H1 (cell line): ENCODE results near the gene SHOX.

ENCODE experiments used
- CEBPB ChIP-seq: IDR thresholded peaks from 2 replicates; pipeline ENCODE4 v1.6.1; 2012; ENCODE audit warnings: low read depth, low read length
- CHD2 ChIP-seq: IDR thresholded peaks from 2 replicates; pipeline ENCODE4 v1.6.1; 2012; ENCODE audit warnings: low read length, improper control_type of control experiment
- CTCF ChIP-seq, 3 experiments: IDR thresholded peaks; 1 replicate in 2 of 3; 2 replicates in 1 of 3; pipeline versions ENCODE4 v1.5.1 to v1.6.1; 2011; ENCODE audit warnings: low read length in 3 of 3, mild to moderate bottlenecking in 3 of 3, inconsistent platforms in 2 of 3, low read depth in 1 of 3, moderate library complexity in 1 of 3; ENCODE audit not compliant: insufficient read depth in 1 of 3; ENCODE audit errors: control extremely low read depth in 1 of 3
- E2F6 ChIP-seq: IDR thresholded peaks from 2 replicates; pipeline ENCODE4 v1.6.1; 2012; ENCODE audit warnings: inconsistent platforms
- EGR1 ChIP-seq: IDR thresholded peaks from 2 replicates; pipeline ENCODE4 v1.6.1; 2011; ENCODE audit warnings: low read depth, low read length, borderline replicate concordance
- EZH2 ChIP-seq: fragments of 200-600 bp; sonication (generic); IDR thresholded peaks from 2 replicates; pipeline ENCODE4 v1.7.1; 2012; ENCODE audit warnings: low read depth, mild to moderate bottlenecking, moderate library complexity, low read length, inconsistent platforms; ENCODE audit not compliant: severe bottlenecking
- GABPA ChIP-seq: IDR thresholded peaks from 2 replicates; pipeline ENCODE4 v1.6.1; 2011; ENCODE audit warnings: mild to moderate bottlenecking, low read length, moderate library complexity, borderline replicate concordance; ENCODE audit not compliant: insufficient read depth
- POLR2A ChIP-seq, 2 experiments: IDR thresholded peaks; 1 replicate in 1 of 2; 2 replicates in 1 of 2; pipeline ENCODE4 v1.6.1; 2011; ENCODE audit warnings: low read depth in 2 of 2, low read length in 2 of 2, mild to moderate bottlenecking in 2 of 2; ENCODE audit errors: control extremely low read depth in 1 of 2
- POLR2AphosphoS5 ChIP-seq: IDR thresholded peaks from 2 replicates; pipeline ENCODE4 v1.6.1; 2011; ENCODE audit warnings: low read depth, low read length
- TAF1 ChIP-seq: IDR thresholded peaks from 2 replicates; pipeline ENCODE4 v1.6.1; 2011; ENCODE audit warnings: mild to moderate bottlenecking, low read depth, low read length
- TBP ChIP-seq: IDR thresholded peaks from 2 replicates; pipeline ENCODE4 v1.6.1; 2011; ENCODE audit warnings: low read depth, low read length, improper control_type of control experiment
- TCF12 ChIP-seq: IDR thresholded peaks from 2 replicates; pipeline ENCODE4 v1.6.1; 2011; ENCODE audit warnings: low read depth, mild to moderate bottlenecking, low read length
- TEAD4 ChIP-seq: IDR thresholded peaks from 2 replicates; pipeline ENCODE4 v1.6.1; 2012; ENCODE audit warnings: low read depth, low read length, inconsistent platforms, mixed read lengths
- ZNF274 ChIP-seq: IDR thresholded peaks from 2 replicates; pipeline ENCODE4 v1.7.0; 2012; ENCODE audit warnings: low read length, borderline replicate concordance; ENCODE audit errors: extremely low read depth

- TF ChIP-seq POLR2A (IDR thresholded peaks at IDR 0.05; ENCODE audit: control extremely low read depth in 1 of 2, low read depth in 2 of 2, low read length in 2 of 2): no peak
- no peak for TF ChIP-seq TBP
- no peak for TF ChIP-seq CTCF (IDR thresholded peaks at IDR 0.05; ENCODE audit: control extremely low read depth in 1 of 3, insufficient read depth in 1 of 3, low read depth in 1 of 3, low read length in 3 of 3)
- no peak for TF ChIP-seq EZH2
- no peak for TF ChIP-seq TCF12
- TF ChIP-seq TEAD4: no peak
- TF ChIP-seq E2F6: peak; percentile 92; the same call in 1 of the 2 replicates
- TF ChIP-seq CEBPB: no peak
- no peak for TF ChIP-seq GABPA
- no peak for TF ChIP-seq CHD2
- no peak for TF ChIP-seq TAF1
- no peak for TF ChIP-seq ZNF274
- no peak for TF ChIP-seq POLR2AphosphoS5
- TF ChIP-seq EGR1: no peak
These were observed 7.4 kb upstream of the SHOX start for GRCh38 chrX:623268-623598.
